Measurements from ENCODE around the gene USP27X. TPM values are rescaled to one million over a fixed set of nuclear protein-coding genes. Genes with fewer than 3 reads are reported as not detected.

Gene USP27X
- total and polyA plus RNA-seq, 2 of the 8 experiments (the other 6 are each of a cell fraction or from before 2014, with no cell fraction given), result 3.8 to 4.7 TPM

GRCh38 chrX:49925176-49925575 is 45.9 kb downstream of the USP27X start (continued):
- no peak for TF ChIP-seq MAFK (IDR thresholded peaks at IDR 0.05; ENCODE audit: low read depth, low read length)
- no peak for TF ChIP-seq RNF2 (IDR thresholded peaks at IDR 0.05; ENCODE audit: borderline replicate concordance, low read depth, low read length, missing control alignments, poor library complexity, severe bottlenecking)
- TF ChIP-seq KDM1A (IDR thresholded peaks at IDR 0.05; ENCODE audit: borderline replicate concordance, low read length), result no peak
- no peak for TF ChIP-seq TBP (IDR thresholded peaks at IDR 0.05; ENCODE audit: low read depth, low read length)
- TF ChIP-seq NRF1 (IDR thresholded peaks at IDR 0.05; ENCODE audit: low read depth, low read length), result no peak
